Uterus (tissue), 2 donors: ENCODE results near the gene HOMER3.

ENCODE experiments used
- CTCF ChIP-seq, 4 experiments: fragments of 200-600 bp in 2 of 4; fragments of 450-650 bp in 2 of 4; sonication (generic) in 2 of 4; IDR thresholded peaks; one replicate each; pipeline ENCODE4 v1.5.1; 2016 to 2019; ENCODE audit warnings: antibody characterized with exemption in 4 of 4, mild to moderate bottlenecking in 2 of 4, moderate library complexity in 1 of 4
- POLR2A ChIP-seq, 2 donors: fragments of 450-650 bp; IDR thresholded peaks; one replicate each; pipeline ENCODE4 v1.6.1; 2016; ENCODE audit warnings: antibody characterized with exemption in 2 of 2, mild to moderate bottlenecking in 1 of 2, moderate library complexity in 1 of 2

DNA sequence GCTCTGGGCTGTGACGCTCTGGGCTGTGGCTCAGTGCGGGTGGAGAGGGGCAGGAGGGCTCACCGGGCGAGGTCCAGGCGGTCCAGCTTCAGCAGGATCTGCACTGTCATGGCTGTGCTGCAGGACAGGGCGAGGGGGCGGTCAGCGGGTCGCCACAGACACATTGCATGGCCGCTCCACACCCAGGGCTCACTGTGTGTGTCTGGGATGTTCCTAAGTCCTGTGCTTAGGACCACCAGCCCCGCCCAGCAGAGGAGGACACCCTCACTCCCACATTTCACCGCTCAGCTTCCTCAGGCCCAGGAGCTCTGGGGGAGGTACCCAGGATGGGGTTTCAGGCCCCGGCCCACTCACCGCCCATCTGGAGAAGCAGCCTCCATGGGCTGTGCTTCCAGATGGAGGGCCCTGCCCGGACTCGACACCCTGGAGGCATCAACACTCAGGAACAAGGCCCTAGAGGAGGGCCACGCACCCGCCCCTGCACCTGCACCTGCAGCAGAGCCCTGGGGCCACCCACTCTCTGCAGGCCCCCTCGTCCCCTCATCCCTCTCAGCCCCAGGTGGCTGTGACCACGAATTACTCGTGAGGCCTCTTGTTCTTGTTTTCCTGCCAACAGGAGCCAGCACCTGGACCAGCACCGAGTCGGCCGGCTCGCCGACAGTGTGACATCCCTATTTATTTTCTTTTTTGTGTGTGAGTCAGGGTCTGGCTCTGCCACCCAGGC, 35.3 kb downstream of the HOMER3 start:
- TF ChIP-seq POLR2A (IDR thresholded peaks at IDR 0.05) (no peak), CTCF (IDR thresholded peaks at IDR 0.05) (no peak)
